HFFc6 (cell line): Measurements from ENCODE around the gene ANGPTL4. TPM values are rescaled to one million over a fixed set of nuclear protein-coding genes. Genes with fewer than 3 reads are reported as not detected.

Source experiments
- DNase-seq: peaks from one replicate; pipeline ENCODE4 v3.0.0-alpha.2; 2018
- H3K27ac Mint-ChIP-seq: 2 replicates; pipeline ENCODE4 v1.8.0; 2020; ENCODE audit warnings: mild to moderate bottlenecking, mixed read lengths
- H3K27me3 Mint-ChIP-seq: 2 replicates; pipeline ENCODE4 v1.8.0; 2021; ENCODE audit warnings: mild to moderate bottlenecking, moderate library complexity, mixed read lengths; ENCODE audit not compliant: insufficient read depth
- H3K36me3 Mint-ChIP-seq: 2 replicates; pipeline ENCODE4 v1.8.0; 2021; ENCODE audit warnings: low read depth, mixed read lengths
- H3K4me1 Mint-ChIP-seq: 2 replicates; pipeline ENCODE4 v1.8.0; 2020; ENCODE audit warnings: low read depth, mixed read lengths
- H3K4me3 Mint-ChIP-seq: 2 replicates; pipeline ENCODE4 v1.8.0; 2020; ENCODE audit warnings: mild to moderate bottlenecking, moderate library complexity, mixed read lengths
- H3K9me3 Mint-ChIP-seq: 2 replicates; pipeline ENCODE4 v1.8.0; 2020; ENCODE audit warnings: mild to moderate bottlenecking, mixed read lengths
- CTCF ChIP-seq: fragments of 200-600 bp; sonication (generic); IDR thresholded peaks from 2 replicates; pipeline ENCODE4 v1.5.0; 2021; ENCODE audit warnings: antibody characterized with exemption, mild to moderate bottlenecking
- total RNA-seq, 6 experiments: library from RNA; stranded (reverse); fragmentation: NEBNext Ultra II Directional; extraction: Animal tissue kit (Norgen Biotek cat#: 25700); gene quantifications; 2 replicates in 1 of 6; 3 replicates in 5 of 6; pipeline ENCODE4 v1.2.3, GENCODE V29; 2021

Gene ANGPTL4
- total RNA-seq, 6 experiments from 2014 or later, result 1.5 to 9.8 (median 2.0) TPM

DNA sequence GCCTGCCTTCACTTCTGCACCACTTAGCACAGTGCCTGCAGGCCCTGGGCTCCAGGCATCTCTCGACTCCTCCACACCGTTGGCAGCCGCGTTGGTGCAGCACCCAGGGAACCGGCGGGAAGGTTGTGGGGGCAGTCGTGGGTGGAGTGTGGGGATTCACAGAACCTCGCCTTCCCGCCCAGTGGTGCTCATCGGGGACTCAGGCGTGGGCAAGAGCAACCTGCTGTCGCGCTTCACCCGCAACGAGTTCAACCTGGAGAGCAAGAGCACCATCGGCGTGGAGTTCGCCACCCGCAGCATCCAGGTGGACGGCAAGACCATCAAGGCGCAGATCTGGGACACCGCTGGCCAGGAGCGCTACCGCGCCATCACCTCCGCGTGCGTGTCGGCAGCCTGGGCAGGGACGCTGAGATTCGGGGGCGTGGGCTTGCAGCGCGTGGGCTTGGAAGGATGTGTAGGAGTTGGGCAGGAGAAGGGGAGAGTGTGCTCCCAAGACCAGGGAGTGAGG is 35.8 kb downstream of the ANGPTL4 start:
- Mint-ChIP-seq H3K36me3 (no peaks in the 10 kb centered on the region; the same call in 1 of the 2 replicates), H3K4me3 (no peak overlapping the region), H3K4me1 (peaks cover 25% of the 10 kb centered on the region), H3K9me3 (no peaks in the 10 kb centered on the region), H3K27me3 (peaks cover 4% of the 10 kb centered on the region), H3K27ac (no peak overlapping the region)
- DNase-seq, result no peak
- no peak for TF ChIP-seq CTCF

GRCh38 chr19:8401981-8402411 is 38.0 kb downstream of the ANGPTL4 start:
- Mint-ChIP-seq H3K4me1 (peaks cover 7% of the 10 kb centered on the region), H3K27me3 (peaks cover 4% of the 10 kb centered on the region), H3K9me3 (no peaks in the 10 kb centered on the region), H3K36me3 (no peaks in the 10 kb centered on the region; the same call in 1 of the 2 replicates), H3K4me3 (no peak overlapping the region), H3K27ac (no peak overlapping the region)
- TF ChIP-seq CTCF, result no peak
- no peak for DNase-seq

- no peaks in the 10 kb centered on the region for H3K4me1 Mint-ChIP-seq
- DNase-seq, result no peak
- H3K4me3 Mint-ChIP-seq, result no peak overlapping the region
- no peak for TF ChIP-seq CTCF
- H3K27ac Mint-ChIP-seq, result no peak overlapping the region
- H3K27me3 Mint-ChIP-seq, result peaks cover 2% of the 10 kb centered on the region
- no peaks in the 10 kb centered on the region for H3K9me3 Mint-ChIP-seq
- no peaks in the 10 kb centered on the region; the same call in 1 of the 2 replicates for H3K36me3 Mint-ChIP-seq
Observed at GRCh38 chr19:8403098-8403819, 39.3 kb downstream of the ANGPTL4 start.

DNA sequence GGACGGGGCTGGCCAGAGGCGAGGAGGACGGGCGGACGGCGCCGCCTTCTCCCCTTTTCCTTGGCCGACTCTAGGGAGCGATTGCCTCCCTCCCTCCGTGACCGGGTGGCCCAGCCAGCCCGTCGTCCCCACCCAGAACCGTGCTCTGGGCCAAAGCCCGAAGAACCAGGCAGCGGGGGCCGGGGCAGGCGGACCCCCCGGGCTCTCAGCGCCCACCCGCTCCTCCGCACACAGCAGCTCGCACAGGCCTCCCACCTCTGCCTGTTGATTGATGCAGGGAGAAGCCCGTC is 39.8 kb downstream of the ANGPTL4 start:
- H3K9me3 Mint-ChIP-seq, result no peaks in the 10 kb centered on the region
- no peaks in the 10 kb centered on the region for H3K4me1 Mint-ChIP-seq
- DNase-seq, result no peak
- no peak overlapping the region for H3K4me3 Mint-ChIP-seq
- TF ChIP-seq CTCF, result no peak
- no peak overlapping the region for H3K27ac Mint-ChIP-seq
- H3K36me3 Mint-ChIP-seq, result no peaks in the 10 kb centered on the region; the same call in 1 of the 2 replicates
- H3K27me3 Mint-ChIP-seq, result peaks cover 2% of the 10 kb centered on the region

- no peaks in the 10 kb centered on the region; the same call in 1 of the 2 replicates for H3K36me3 Mint-ChIP-seq
- H3K4me1 Mint-ChIP-seq, result no peaks in the 10 kb centered on the region
- no peak for TF ChIP-seq CTCF
- no peak for DNase-seq
- no peak overlapping the region for H3K27ac Mint-ChIP-seq
- no peaks in the 10 kb centered on the region for H3K9me3 Mint-ChIP-seq
- H3K27me3 Mint-ChIP-seq, result peaks cover 2% of the 10 kb centered on the region
- H3K4me3 Mint-ChIP-seq, result no peak overlapping the region
Observed at GRCh38 chr19:8404391-8405151, 40.6 kb downstream of the ANGPTL4 start.
